VCaP (cell line): Measurements from ENCODE around the gene KIF26A.

ENCODE experiments used
- H3K27ac ChIP-seq: fragments of 450-650 bp; 2 replicates; pipeline ENCODE4 v1.5.1; 2017
- TF ChIP-seq, protein P1 (sequence below): fragments of 450-650 bp; conservative IDR thresholded peaks from 2 replicates; pipeline ENCODE4 v1.5.1; 2017; ENCODE audit warnings: mild to moderate bottlenecking, moderate library complexity

KIF26A gene

GRCh38 chr14:104142136-104142945 is 4.0 kb downstream of the KIF26A start:
- H3K27ac ChIP-seq: no peak overlapping the region
- TF ChIP-seq, protein P1, sequence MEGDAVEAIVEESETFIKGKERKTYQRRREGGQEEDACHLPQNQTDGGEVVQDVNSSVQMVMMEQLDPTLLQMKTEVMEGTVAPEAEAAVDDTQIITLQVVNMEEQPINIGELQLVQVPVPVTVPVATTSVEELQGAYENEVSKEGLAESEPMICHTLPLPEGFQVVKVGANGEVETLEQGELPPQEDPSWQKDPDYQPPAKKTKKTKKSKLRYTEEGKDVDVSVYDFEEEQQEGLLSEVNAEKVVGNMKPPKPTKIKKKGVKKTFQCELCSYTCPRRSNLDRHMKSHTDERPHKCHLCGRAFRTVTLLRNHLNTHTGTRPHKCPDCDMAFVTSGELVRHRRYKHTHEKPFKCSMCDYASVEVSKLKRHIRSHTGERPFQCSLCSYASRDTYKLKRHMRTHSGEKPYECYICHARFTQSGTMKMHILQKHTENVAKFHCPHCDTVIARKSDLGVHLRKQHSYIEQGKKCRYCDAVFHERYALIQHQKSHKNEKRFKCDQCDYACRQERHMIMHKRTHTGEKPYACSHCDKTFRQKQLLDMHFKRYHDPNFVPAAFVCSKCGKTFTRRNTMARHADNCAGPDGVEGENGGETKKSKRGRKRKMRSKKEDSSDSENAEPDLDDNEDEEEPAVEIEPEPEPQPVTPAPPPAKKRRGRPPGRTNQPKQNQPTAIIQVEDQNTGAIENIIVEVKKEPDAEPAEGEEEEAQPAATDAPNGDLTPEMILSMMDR: no peak

- no peak overlapping the region for H3K27ac ChIP-seq
- TF ChIP-seq, protein P1: no peak
These were observed 4.6 kb downstream of the KIF26A start for GRCh38 chr14:104142946-104143470.

DNA sequence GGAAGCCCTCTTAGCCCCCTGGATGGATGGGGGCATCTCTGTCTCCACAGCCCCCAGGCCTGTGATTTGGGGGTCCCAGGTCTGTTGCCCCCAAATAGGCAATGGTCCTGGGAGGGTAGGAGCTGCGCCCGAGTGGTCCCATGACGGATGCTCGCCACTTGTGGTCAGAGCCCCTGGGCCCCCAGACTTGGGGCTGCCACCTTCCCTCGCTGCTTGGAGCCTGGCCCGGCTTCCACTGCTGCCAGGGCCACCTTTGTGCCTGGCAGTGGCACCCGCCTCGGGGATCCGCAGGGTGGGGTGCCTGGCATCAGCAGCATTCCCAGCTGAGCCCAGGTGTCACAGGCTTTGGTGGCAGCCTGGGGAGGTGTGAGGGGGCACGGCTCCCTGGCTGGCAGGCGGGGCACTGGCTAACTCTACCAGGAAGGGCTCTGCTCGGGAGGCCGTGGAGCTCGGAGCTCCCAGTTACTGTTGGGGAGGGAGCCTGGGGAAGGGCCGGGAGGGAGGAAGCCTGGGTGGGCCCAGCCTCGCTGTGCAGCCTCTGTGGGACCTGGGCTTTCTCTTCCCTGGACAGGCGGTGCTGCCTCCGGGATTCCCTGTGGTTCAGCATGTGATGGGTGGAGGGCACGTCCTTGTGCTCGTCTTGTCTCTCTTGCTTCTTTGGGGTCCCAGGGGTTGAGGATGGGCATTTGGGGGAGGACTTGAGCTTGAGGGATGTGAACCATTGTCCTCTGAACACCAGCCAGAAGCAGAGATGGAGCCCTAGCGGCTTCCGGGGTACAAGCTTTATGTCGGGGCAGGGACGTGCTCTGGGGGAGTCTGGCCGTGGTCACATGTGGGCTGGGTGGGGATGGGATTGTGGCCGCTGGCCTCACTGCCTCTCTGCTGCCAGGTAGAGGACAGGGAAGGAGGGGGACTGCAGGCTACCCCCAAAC is 5.4 kb downstream of the KIF26A start:
- TF ChIP-seq, protein P1: no peak
- H3K27ac ChIP-seq: no peak overlapping the region

DNA sequence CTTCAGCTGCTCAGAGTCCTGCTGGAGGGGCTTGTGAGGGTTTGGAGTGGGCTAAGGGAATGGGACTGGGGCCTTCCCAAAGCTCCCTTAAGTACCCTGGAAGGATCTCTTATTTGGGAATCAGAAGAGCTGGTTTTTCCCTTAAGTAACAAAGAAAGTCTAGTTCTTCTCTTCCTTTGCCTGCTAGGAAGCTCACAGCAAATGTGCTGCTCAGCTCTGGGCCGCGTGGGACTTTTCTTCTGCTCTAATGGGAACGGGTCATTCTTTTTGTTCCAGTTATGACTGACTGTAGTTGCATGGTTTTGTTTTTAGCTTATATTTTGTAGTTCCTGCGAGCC is 6.0 kb downstream of the KIF26A start:
- H3K27ac ChIP-seq: no peak overlapping the region
- TF ChIP-seq, protein P1: no peak

GRCh38 chr14:104144911-104145825 is 6.8 kb downstream of the KIF26A start:
- TF ChIP-seq, protein P1: no peak
- H3K27ac ChIP-seq: no peak overlapping the region

DNA sequence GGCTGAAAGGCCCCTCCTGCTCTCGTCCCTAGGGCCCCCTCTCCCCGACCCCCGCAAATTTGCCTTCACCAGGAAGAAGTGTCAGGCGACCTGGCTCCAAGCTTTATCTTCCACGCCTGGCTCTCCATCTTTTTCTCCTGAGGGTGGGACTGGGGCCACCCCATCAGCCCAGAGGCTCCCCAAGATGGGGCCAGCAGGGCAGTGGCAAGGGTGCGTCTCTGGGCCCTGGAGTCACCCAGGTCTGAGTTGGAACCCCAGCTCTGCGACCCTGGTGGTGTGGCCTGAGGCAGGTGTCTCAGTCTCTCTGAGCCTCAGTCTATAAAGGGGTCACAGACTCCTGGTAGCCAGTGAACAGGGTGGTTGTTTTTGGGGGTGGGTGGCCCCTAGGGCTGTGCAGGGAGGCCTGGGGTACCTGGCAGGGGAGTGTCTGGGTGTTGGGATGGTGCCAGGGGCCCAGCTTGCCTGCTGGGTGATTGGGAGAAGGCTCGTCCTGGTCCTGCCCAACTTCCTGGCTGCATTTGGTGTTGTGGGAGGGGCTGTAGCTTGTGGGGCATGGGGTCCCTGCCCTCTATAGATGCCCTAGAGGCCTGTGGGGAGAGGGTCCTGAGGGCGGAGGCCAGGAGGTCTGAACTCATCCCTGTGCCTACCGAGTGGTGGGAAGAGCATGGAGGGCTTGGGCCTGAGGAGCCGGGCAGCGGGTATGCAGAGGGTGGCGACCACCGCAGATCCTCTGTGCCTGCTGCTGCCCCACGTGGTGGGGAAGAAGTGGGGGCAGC is 7.6 kb downstream of the KIF26A start:
- no peak overlapping the region for H3K27ac ChIP-seq
- TF ChIP-seq, protein P1: no peak
